GM11168 (cell line): Measurements from ENCODE around the gene DNASE1L1.
"Not testable (repeated sequence)": the region's sequence is repeated elsewhere in the genome, so short reads cannot be mapped to it uniquely, and the experiment has no call there.

ENCODE experiments used
- in situ Hi-C: fragments of 300-500 bp; cut with MboI; formaldehyde crosslinking; loops from one replicate; pipeline ENCODE4 v1.12.0; 2022; ENCODE audit warnings: low sequenced_read_pairs; ENCODE audit not compliant: unreplicated experiment

Gene DNASE1L1

DNA sequence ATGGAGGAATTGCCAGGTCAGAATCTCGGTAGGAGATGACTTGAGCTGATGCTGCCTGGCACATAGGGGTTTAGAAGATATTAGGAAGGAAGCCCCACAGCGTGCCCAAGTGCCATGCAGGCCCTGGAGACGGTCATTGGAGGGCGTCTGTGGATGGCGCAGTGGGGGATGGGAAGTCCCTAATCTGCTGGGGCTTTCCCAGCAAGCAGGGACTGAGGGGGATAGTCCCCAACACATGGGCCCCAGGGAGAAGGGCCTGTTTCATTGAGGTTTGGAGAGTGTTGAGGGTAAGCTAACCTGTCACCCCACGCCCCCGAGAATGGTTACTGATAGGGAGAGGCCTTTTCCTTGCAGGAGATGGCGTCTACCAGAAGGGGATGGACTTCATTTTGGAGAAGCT, 10.1 kb upstream of the DNASE1L1 start:
- in situ Hi-C loops, result no loop called here

DNA sequence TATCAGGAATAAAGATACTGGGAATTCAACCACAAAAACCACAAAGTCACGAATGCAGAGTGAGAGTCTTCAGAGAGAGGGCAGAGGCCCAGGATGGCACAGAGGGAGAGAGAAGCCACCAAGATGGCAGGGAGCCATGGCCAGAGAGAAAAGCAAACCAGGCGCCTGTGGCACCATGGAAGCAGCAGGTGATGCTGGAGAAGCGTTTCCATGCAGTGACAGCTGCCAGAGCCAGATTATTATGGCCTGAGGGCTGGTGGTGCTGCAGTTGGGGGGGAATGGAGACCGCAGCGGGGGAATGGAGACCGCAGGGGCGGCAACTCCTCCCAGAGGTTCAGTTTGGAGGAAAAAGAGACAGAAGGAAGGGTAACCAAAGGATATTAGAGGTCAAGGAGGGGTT, 8.1 kb upstream of the DNASE1L1 start:
- in situ Hi-C loops, result no loop called here

DNA sequence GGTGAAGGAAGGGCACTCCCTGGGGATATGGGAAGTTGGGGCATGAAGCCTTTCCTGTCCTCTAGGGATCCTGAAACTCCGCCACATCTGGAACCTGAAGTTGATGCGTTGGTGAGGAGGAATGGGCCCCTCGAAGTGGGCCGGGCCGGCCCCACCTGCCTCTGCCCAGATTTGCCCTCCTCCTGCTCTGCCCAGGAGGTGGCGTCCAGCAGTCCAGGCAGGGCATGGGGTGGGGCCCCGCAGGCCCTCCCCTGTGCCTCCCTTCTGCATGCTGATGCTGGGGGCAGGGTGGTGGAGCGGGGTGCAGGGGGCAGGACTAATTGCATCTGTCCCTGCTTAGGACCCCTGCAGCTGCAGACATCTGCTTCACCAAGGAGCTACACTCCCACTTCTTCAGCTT, 4.1 kb upstream of the DNASE1L1 start:
- in situ Hi-C loops, result no loop called here

GRCh38 chrX:154412468-154412867, 3.4 kb upstream of the DNASE1L1 start:
- in situ Hi-C loops, result no loop called here

GRCh38 chrX:154411981-154412340, 2.9 kb upstream of the DNASE1L1 start:
- in situ Hi-C loops, result no loop called here

DNA sequence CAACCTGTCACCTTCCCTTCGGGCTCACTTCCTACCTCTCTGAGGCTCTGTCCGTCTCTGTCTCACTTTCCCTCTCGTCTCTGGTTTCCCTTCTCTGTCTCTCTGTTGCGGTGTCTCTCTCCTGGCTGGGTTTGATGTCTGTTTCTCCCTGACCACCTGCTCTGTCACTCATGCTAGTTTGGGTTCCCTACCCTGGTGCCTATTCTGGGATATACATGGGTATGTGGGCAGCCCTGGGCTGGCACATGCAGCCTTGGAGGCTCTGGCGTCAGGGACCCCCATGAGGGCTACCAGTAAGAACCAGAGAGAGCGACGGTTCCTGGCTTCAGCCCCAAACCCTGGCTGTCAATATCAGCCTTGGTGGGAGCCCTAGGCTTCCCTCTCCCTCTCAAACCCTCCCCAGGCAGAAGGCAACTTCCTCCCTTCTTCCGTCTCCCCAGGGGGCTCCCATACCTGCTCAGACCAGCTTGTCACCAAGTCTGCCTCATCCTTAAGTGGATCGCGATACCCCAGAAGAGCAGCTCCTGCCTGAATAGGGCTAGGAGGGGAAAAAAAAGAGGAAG, 314 bp downstream of the DNASE1L1 start:
- in situ Hi-C loops, result no loop called here

- in situ Hi-C loops, result no loop called here
Measured at GRCh38 chrX:154404625-154405192, 4.3 kb downstream of the DNASE1L1 start.

DNA sequence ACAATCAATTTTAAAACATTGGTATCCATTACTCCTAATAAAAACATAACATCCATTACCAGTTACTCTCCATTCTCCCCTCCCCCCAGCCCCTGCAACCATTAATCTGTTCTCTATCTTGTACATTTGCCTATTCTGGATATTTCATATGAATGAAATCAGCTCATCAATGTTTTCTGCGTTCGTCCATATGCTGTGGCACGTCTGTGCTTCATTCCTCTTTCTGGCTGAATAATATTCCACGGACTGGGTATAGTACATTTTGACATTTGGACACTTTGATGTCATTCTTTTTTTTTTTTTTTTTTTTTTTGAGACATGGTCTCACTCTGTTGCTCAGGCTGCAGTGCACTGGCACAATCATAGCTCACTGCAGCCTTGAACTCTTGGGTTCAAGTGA, 5.2 kb downstream of the DNASE1L1 start:
- in situ Hi-C loops, result no loop called here

GRCh38 chrX:154403192-154403591, 5.9 kb downstream of the DNASE1L1 start:
- in situ Hi-C loops, result no loop called here

- in situ Hi-C loops, result no loop called here
Measured at GRCh38 chrX:154402622-154403127, 6.4 kb downstream of the DNASE1L1 start.

DNA sequence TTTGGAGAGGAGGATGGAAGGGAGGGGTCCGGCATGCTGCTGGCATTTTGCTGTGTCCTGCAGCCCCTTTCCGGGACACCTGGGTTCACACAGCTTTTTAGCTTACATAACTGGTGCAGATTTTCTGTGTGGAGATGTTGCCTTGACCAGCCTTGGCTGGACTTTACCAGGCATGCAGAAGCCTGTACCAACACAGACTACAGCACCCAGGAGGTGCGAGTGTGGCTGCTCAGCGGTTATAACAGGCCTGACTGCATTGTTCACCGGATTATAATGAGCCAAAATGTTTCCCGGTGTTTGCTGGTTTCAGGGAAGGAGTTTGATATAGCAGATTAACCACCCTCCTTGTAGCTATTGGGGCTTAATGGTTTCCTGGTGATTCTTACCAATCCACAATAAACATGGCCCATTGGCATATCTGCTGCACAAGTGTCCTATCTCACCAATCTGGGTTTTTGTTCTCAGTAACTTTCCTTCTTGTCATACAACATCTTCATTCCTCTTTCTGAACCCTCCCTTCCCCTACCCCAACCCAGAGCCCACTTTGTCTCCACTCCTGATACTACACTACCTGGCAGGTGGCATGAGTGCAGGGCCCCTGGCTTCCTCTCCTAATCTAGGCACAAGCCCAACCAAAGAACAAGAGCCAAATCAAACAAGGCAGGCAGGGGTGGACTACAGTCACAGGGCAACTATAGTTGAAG, 7.0 kb downstream of the DNASE1L1 start:
- in situ Hi-C loops, result no loop called here

DNA sequence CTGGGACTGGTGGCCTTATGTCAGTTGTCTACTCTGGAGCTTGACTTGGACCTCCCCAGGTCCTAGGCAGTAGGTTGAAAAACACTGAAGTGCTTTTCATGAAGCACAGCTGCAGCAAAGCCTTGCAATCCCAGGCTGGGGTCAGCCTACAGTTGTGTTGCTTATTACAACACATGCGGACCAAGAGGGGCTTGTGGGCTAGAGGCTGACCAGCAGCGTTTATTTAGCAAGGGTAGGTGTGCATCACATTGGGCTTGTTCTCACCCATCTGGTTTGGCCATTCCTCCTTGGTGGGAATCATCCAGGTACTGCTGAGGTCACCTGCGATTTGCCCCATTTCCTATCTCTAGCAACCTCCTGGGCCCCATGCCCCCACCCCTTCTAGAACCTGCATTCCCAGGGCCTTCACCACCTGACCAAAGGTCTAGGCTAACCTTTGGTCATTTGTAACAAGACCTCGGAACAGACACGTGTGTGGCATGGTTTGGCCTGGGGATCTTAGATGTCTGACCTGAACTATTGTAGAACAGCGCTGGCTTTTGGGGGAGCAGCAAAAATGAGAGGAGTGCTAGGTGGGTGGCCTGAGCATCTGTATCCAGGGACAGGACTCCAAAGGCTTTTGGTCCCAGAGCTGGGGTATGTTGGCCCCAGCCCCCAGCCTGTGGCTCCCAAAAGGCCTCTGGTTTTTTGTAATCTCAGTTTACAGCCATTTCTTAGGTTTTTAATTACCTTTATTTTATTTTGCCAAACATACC, 7.8 kb downstream of the DNASE1L1 start:
- in situ Hi-C loops, result no loop called here

DNA sequence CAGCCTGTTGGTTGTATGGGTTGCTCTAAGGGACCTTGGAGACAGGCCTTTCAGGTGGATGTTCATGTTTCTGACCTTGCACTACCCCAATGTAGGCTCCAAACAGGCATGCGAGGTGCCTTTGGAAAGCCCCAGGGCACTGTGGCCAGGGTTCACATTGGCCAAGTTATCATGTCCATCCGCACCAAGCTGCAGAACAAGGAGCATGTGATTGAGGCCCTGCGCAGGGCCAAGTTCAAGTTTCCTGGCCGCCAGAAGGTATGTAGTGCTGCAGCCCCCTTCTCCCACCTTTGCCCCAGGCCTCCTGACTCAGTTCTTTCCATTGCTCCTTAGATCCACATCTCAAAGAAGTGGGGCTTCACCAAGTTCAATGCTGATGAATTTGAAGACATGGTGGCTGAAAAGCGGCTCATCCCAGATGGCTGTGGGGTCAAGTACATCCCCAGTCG, 8.7 kb downstream of the DNASE1L1 start:
- in situ Hi-C loops, result not testable (repeated sequence)

GRCh38 chrX:154399527-154400368, 9.3 kb downstream of the DNASE1L1 start:
- in situ Hi-C loops, result no loop called here

- in situ Hi-C loops, result no loop called here
Measured at GRCh38 chrX:154398668-154399526, 10.2 kb downstream of the DNASE1L1 start.

DNA sequence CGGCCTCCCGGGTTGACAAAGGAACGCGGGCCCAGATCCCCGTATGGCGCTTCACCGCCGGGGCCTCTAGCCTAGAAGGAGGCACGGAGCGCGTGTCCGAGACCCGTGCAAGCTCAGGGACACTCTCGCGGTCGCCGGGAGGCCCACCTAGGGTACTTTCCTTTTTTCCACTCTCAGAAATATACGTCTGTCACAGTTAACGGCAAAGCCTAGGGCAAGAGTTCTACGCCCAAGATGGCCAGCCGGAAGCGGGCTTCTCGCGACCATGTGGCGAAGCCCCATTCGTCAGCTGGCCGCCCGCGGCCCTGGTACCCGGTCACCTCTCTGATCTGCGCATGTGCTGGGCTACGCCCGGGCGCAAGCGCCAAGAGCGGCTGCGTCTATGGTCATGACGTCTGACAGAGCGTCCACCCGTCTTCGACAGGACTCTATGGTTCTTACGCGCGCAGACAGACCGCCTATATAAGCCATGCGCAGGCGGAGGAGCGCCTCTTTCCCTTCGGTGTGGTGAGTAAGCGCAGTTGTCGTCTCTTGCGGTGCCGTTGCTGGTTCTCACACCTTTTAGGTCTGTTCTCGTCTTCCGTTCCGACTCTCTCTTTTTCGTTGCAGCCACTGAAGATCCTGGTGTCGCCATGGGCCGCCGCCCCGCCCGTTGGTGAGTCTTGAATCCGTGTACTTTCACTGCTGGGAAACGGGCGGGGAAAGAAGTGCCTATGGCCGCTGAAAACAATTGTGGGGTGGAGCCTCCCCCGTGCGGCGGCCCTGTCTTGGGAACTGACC, 11.0 kb downstream of the DNASE1L1 start, which contains the start of gene RPL10:
Gene RPL10 (plus strand): TSS at position 490 of the 780 bp plus-strand sequence. CDS start 143 bp downstream, at position 633.
- in situ Hi-C loops, result no loop called here

DNA sequence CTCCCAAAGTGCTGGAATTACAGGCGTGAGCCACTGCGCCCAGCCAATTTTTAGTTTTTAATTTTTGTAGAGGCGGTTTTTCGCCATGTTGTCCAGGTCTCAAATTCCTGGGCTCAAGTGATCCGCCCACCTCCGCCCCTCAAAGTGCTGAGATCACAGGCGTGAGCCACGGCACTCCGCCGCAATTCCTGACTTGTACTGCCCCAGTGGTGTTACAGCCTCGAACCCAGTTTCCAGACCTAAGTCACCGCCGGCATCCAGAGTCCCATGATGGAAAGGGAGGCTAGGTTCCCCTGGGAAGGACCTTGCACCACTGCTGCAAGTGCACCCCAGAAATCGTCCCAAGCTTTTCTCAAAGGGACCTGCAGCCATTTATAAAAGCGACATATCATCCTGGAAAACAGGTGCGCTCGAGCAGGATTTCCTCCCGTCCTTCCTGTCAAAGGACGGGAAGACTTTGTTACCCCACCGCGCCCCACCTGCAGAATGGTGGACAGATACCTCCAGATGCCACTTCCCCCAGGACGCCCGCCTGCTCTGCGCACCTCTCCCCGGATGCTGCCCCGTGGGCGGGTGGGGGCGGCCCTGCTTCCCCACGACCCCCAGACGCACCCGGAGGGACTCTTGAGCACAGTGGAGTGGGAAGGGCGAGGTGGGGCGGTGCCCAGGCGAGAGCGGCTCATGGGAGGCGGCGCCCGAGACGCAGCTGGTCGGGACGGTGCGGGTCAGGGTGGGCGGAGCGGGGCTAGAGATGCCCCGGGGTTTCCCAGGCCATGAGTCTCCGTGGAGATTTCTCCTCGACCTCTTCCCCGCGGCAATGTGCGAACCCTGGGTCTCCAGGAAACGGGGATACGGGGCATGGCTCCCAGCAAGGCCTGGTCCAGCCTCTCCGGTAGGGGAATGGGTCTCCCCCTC, 11.8 kb downstream of the DNASE1L1 start:
- in situ Hi-C loops, result no loop called here
